ENCODE data around the gene GALNS. TPM values are rescaled to one million over a fixed set of nuclear protein-coding genes. Genes with fewer than 3 reads are reported as not detected.

The GALNS gene
- total RNA-seq, 1 donor from 2014 or later, result 24.7 TPM

GRCh38 chr16:88878356-88878755 is 21.6 kb upstream of the GALNS start:
- DNase-seq (ENCODE audit: low spot score), result no peak
- H3K27ac Mint-ChIP-seq (ENCODE audit: unreplicated experiment), result no peak overlapping the region
- no peaks in the 10 kb centered on the region for H3K4me1 Mint-ChIP-seq (ENCODE audit: unreplicated experiment)
- H3K4me3 Mint-ChIP-seq (ENCODE audit: unreplicated experiment), result no peak overlapping the region
- H3K27me3 Mint-ChIP-seq (ENCODE audit: unreplicated experiment), result peaks cover 3% of the 10 kb centered on the region
- no peaks in the 10 kb centered on the region for H3K36me3 Mint-ChIP-seq (ENCODE audit: low read depth, unreplicated experiment)
- no peak for TF ChIP-seq CTCF (IDR thresholded peaks at IDR 0.05; ENCODE audit: unreplicated experiment)
- no peaks in the 10 kb centered on the region for H3K9me3 Mint-ChIP-seq (ENCODE audit: unreplicated experiment)

- H3K9me3 Mint-ChIP-seq (ENCODE audit: unreplicated experiment), result no peaks in the 10 kb centered on the region
- no peak overlapping the region for H3K4me3 Mint-ChIP-seq (ENCODE audit: unreplicated experiment)
- H3K36me3 Mint-ChIP-seq (ENCODE audit: low read depth, unreplicated experiment), result no peaks in the 10 kb centered on the region
- H3K27ac Mint-ChIP-seq (ENCODE audit: unreplicated experiment), result no peak overlapping the region
- DNase-seq (ENCODE audit: low spot score), result no peak
- TF ChIP-seq CTCF (IDR thresholded peaks at IDR 0.05; ENCODE audit: unreplicated experiment), result no peak
- peaks cover 3% of the 10 kb centered on the region for H3K27me3 Mint-ChIP-seq (ENCODE audit: unreplicated experiment)
- H3K4me1 Mint-ChIP-seq (ENCODE audit: unreplicated experiment), result no peaks in the 10 kb centered on the region
Measured at GRCh38 chr16:88877564-88878289, 21.0 kb upstream of the GALNS start.

- H3K4me1 Mint-ChIP-seq (ENCODE audit: unreplicated experiment), result no peaks in the 10 kb centered on the region
- H3K27me3 Mint-ChIP-seq (ENCODE audit: unreplicated experiment), result peaks cover 1% of the 10 kb centered on the region
- TF ChIP-seq CTCF (IDR thresholded peaks at IDR 0.05; ENCODE audit: unreplicated experiment), result no peak
- H3K9me3 Mint-ChIP-seq (ENCODE audit: unreplicated experiment), result no peaks in the 10 kb centered on the region
- H3K4me3 Mint-ChIP-seq (ENCODE audit: unreplicated experiment), result no peak overlapping the region
- no peaks in the 10 kb centered on the region for H3K36me3 Mint-ChIP-seq (ENCODE audit: low read depth, unreplicated experiment)
- H3K27ac Mint-ChIP-seq (ENCODE audit: unreplicated experiment), result no peak overlapping the region
- DNase-seq (ENCODE audit: low spot score), result no peak
Measured at GRCh38 chr16:88876942-88877526, 20.3 kb upstream of the GALNS start.

GRCh38 chr16:88875703-88876234 is 19.0 kb upstream of the GALNS start:
- H3K4me3 Mint-ChIP-seq (ENCODE audit: unreplicated experiment), result no peak overlapping the region
- no peak overlapping the region for H3K27ac Mint-ChIP-seq (ENCODE audit: unreplicated experiment)
- DNase-seq (ENCODE audit: low spot score), result no peak
- no peaks in the 10 kb centered on the region for H3K9me3 Mint-ChIP-seq (ENCODE audit: unreplicated experiment)
- peaks cover 1% of the 10 kb centered on the region for H3K27me3 Mint-ChIP-seq (ENCODE audit: unreplicated experiment)
- H3K4me1 Mint-ChIP-seq (ENCODE audit: unreplicated experiment), result no peaks in the 10 kb centered on the region
- no peaks in the 10 kb centered on the region for H3K36me3 Mint-ChIP-seq (ENCODE audit: low read depth, unreplicated experiment)
- TF ChIP-seq CTCF (IDR thresholded peaks at IDR 0.05; ENCODE audit: unreplicated experiment), result no peak

Data from endothelial cell (in vitro differentiated cells).